GM18526 (cell line): Measurements from ENCODE around the gene RELB.

ENCODE experiments used
- POLR2A ChIP-seq: IDR thresholded peaks from 3 replicates; pipeline ENCODE4 v1.6.1; 2011; ENCODE audit not compliant: insufficient read length; ENCODE audit errors: extremely low read depth

Gene RELB

GRCh38 chr19:45063851-45064801 lies 62.9 kb downstream of the RELB start:
- TF ChIP-seq POLR2A = no peak

- TF ChIP-seq POLR2A = no peak
Observed at GRCh38 chr19:45066921-45067661, 65.8 kb downstream of the RELB start.

DNA sequence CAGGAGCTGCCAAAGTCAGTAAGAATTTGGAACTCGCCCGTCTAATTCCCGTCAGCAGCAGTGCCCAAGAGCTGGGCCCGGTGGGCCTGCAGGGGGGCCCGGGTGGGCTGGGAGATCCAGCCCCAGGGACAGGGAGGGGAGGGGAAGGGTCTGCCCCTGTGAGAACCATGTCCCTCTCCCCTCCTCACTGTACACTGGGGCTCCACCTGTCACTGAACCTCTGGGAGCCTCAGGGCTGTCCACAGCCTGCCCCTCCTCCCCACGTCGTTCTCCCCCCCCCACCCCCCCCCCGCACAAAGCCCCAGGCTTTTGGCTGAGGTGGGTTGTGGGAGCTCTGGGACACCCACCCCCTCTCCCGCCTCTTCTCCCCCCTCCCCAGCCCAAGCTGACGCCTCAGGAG lies 66.8 kb downstream of the RELB start:
- no peak for TF ChIP-seq POLR2A

DNA sequence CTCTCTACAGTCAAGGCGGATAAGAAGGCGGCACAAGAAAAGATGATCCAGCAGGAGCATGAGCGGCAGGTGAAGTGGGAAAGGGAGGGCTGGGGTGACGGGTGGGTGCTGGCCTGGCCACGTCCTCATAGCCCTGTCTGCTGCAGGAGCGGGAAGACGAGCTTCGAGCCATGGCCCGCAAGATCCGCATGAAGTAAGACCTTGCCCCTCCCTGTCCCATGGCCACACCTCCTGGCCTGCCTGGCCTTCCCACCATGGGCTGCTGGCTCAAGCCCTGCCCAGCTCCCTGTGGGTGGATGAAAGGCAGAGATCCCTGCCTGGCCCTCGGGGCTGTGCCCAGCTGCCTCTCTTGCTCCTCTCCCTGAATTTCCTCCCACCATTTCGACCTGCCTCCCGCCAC lies 67.8 kb downstream of the RELB start:
- TF ChIP-seq POLR2A = no peak

DNA sequence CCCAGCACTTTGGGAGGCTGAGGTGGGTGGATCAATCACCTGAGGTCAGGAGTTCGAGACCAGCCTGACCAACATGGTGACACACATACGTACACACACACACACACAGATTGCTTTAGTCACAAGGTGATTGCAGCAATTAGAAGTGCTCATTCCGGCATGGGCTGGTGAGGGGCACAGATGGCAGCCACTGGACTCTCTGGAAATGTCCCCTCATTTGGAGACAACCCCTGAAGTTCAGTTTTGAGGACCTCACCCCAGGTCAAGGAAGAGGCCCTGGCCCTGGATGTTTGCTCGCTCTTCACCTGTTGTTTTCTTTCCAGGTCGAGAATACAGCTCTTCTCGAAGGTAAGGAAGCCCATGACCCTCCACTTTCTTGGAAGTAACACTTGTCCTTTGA lies 69.0 kb downstream of the RELB start:
- no peak for TF ChIP-seq POLR2A

DNA sequence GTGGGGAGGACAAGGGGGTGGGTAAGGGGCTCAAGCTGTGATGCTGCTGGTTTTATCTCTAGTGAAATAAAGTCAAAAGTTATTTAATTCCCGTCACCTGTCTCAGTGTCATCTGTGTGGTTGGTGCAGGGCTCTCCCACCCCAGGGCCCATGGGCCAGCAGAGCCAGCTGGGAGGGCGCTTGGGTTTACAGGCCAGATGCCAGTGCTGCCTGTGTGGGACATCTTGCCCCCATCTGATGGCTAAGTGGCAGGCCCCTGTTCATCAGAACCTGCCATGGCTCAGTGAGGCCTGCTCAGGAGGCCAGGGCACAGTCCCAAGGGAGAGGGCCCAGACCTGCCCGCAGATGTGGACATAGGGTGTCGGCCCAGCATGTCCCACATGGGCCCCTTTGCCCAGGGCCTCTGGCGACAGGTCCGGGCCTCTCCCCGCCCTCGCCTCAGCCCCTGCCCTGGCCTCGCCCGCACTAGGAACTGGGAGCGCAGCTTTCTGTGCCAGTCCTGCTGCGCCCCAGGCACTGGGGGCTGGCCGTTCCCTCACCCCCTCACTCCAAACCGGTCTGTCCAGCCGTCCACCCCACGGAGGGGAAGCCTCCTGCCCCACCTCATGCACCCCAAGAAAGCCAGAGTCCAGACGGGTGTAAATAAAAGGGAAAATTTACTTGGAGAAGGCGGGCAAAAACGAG lies 69.7 kb downstream of the RELB start:
- no peak for TF ChIP-seq POLR2A

DNA sequence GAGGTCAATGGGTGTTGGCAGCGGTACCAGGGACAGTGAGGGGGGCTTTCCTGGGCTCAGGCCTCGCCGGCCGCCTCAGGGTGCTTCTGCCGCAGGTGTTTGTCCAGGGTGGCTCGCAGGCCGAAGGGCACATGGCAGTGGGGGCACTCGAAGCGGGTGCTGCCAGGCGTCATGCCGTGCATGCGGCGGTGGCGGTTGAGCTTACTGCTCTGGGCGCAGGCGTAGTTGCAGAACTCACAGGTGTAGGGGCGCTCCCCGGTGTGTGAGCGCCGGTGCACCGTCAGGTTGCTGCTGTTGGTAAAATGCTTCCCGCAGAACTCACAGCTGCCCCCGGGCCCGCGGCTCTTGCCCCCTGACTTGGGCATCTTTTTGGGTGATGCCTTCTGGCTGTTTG lies 70.3 kb downstream of the RELB start:
- no peak for TF ChIP-seq POLR2A

GRCh38 chr19:45071969-45072790 lies 70.9 kb downstream of the RELB start:
- TF ChIP-seq POLR2A = no peak

GRCh38 chr19:45074744-45075300 lies 73.6 kb downstream of the RELB start:
- no peak for TF ChIP-seq POLR2A

- TF ChIP-seq POLR2A = peak; percentile 49
Observed at GRCh38 chr19:45075301-45076028, 74.2 kb downstream of the RELB start.

- TF ChIP-seq POLR2A = peak; percentile 96
Observed at GRCh38 chr19:45076029-45076850, 75.0 kb downstream of the RELB start, which contains the start of gene ZNF296. Gene ZNF296 (minus strand): TSS chr19:45076478. CDS start chr19:45076373, 105 bp downstream.

- TF ChIP-seq POLR2A = no peak
Observed at GRCh38 chr19:45076851-45077730, 75.8 kb downstream of the RELB start.

DNA sequence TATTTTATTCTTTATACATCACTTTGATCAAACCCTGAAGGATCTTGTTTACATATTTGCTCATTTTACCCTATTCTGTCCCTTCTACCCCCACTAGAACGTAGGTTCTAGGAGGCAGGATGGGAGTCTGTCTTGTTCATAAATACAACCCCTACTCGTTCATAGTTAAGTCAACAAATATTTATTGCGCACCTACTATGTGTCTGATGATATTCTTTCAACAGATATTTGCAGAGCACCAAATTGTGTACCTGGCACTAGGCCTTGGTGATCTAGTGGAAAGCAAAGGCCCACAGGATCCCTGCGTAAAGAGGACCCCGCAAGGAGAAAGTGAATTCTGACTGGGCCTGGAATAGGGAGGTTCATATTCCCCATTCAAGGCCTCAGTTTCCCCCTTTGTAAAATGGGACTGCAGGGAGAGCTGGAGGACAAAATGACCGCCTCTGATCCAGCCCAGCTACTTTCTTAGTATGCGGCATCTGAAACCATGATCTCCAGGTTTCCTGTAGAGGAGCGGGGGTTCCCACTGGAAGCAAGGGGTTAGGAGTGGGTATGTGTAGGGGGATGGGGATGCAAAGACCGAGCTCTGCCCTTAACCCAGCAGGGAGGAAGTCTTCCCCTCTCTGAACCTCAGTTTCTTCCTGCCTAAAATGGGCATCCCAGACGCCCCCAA lies 77.3 kb downstream of the RELB start:
- no peak for TF ChIP-seq POLR2A
